GM10248 (cell line): Measurements from ENCODE around the gene ZNF775.

ENCODE experiments used
- CTCF ChIA-PET: fragments of 300-600 bp; sonication (Branson Sonifier 250); formaldehyde crosslinking; extraction: SDS; loops from one replicate; lab custom pipeline; 2021; ENCODE audit warnings: antibody characterized with exemption; lab: Yijun Ruan, JAX
- POLR2A ChIA-PET: fragments of 350-650 bp; sonication (Branson Sonifier 250); formaldehyde crosslinking; extraction: SDS; loops from one replicate; lab custom pipeline; 2020; ENCODE audit warnings: antibody characterized with exemption; lab: Yijun Ruan, JAX
- DNase-seq: peaks from one replicate; pipeline ENCODE4 v3.0.0; 2012; ENCODE audit errors: extremely low spot score
- TF ChIP-seq, protein P1 (sequence below): IDR thresholded peaks from 2 replicates; pipeline ENCODE4 v1.5.1; 2012; ENCODE audit warnings: mild to moderate bottlenecking, low read depth; ENCODE audit errors: extremely low read depth, missing control alignments, control extremely low read depth

Gene ZNF775

DNA sequence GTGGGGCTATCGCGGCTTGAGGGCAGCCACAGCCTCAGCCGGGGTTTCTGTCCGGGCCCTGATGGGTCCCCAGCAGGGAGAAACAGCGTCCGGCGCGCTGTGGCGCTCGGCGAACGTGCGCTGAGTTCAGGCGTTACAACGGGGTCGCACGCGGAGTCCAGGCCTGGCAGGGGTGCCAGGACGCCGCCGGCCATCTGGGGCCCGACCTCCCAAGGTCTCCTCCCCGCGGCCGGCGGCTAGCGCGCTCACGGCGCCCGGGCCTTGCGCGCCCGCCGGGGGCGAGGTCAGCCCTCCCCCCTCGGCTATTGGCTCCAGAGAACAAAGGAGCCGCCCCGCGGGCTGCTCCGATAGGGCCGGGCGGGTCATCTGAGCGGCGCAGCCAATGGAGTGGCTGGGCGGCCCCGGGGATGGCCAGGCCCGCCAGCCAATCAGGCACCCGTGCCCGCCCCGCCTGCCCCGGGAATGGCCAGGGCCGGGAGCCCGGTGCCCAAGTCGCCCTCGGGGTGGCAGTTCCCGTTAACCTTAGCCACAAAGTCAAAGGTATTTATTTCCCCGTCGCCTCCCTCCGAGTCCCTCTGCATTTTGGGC is at the start of gene ZNF775:
Gene ZNF775 (plus strand): TSS at position 478 of the 588 bp plus-strand sequence. CDS start 9,141 bp downstream, outside the sequence.
- CTCF ChIA-PET: interaction anchor here (1.3 to 2.5 kb wide), 5 partner anchors 10 to 50 kb away, joined by 4 to 16 read pairs (median 7); partner anchors contain the start of gene REPIN1
- TF ChIP-seq, protein P1, sequence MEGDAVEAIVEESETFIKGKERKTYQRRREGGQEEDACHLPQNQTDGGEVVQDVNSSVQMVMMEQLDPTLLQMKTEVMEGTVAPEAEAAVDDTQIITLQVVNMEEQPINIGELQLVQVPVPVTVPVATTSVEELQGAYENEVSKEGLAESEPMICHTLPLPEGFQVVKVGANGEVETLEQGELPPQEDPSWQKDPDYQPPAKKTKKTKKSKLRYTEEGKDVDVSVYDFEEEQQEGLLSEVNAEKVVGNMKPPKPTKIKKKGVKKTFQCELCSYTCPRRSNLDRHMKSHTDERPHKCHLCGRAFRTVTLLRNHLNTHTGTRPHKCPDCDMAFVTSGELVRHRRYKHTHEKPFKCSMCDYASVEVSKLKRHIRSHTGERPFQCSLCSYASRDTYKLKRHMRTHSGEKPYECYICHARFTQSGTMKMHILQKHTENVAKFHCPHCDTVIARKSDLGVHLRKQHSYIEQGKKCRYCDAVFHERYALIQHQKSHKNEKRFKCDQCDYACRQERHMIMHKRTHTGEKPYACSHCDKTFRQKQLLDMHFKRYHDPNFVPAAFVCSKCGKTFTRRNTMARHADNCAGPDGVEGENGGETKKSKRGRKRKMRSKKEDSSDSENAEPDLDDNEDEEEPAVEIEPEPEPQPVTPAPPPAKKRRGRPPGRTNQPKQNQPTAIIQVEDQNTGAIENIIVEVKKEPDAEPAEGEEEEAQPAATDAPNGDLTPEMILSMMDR: peak; percentile 10
- POLR2A ChIA-PET: no interaction called here
- peak; percentile 99 for DNase-seq

DNA sequence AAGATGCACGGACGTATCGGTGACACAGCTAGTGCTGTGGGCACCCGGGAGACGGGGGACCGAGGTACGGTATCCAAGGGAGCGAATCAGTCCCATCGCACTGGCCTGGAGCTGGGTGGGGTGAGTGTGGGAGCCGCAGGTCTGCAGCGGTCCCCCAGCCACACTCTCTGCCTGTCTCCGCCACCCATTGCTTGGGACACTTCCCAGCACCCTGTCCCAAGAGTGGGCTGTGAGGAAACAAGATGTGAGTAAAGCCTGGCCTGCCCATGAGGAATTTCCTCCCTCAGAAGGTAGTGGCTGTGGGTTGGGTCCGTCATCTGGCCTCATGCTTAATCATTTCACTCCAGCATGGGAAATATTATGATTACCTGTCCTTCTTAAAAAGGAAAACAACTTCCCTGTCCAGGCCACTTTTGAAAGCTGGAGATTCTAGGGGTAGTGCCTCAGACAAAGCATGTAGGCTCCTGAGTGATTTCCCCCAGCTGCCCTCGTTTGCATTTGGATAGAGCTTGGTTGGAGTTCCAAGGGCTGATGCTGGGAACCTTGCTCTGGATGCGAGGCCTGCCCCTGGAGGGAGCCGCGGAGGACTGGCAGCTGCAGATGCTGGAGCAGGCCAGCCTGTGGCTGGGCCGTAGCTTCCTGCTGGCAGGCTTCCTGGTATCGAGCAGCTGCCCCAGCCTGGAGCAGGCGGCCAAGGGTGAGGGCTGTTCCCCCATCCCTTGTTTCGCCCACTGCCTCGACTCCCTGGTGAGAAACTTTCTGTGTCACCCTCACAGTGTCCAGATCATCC is 49.6 kb upstream of the ZNF775 start:
- ChIA-PET CTCF (interaction anchor here (0.8 to 2.9 kb wide), 6 partner anchors 11 to 48 kb away, joined by 3 to 10 read pairs (median 4); no protein-coding TSS in a partner anchor), POLR2A (no interaction called here)
- DNase-seq: no peak
- TF ChIP-seq, protein P1: no peak

DNA sequence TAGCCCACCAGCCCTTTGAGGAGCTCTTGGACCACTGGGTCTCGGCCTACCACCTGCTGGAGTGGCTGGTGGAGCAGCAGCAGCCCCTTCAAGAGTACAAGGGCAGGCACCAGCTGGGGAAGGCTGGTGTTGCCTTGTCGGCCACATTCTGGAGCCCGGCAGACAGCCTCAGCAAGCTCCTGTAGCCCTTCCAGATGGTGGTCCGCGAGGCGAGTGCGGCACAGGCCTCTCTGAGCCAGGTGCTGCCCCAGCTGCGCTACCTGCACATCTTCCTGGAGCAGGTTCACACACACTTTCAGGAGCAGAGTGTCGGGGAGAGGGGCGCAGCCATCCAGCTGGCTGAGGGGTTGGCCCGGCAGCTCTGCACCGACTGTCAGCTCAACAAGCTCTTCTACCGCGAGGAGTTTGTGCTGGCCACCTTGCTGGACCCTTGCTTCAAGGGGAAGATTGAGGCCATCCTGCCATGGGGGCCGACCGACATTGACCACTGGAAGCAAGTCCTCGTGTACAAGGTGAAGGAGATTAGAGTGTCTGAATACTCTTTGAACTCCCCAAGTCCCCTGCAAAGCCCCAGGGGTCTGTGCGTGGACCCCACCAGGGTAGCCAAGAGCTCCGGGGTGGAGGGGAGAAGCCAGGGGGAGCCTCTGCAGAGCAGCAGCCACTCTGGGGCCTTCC is 48.8 kb upstream of the ZNF775 start:
- POLR2A ChIA-PET: no interaction called here

DNA sequence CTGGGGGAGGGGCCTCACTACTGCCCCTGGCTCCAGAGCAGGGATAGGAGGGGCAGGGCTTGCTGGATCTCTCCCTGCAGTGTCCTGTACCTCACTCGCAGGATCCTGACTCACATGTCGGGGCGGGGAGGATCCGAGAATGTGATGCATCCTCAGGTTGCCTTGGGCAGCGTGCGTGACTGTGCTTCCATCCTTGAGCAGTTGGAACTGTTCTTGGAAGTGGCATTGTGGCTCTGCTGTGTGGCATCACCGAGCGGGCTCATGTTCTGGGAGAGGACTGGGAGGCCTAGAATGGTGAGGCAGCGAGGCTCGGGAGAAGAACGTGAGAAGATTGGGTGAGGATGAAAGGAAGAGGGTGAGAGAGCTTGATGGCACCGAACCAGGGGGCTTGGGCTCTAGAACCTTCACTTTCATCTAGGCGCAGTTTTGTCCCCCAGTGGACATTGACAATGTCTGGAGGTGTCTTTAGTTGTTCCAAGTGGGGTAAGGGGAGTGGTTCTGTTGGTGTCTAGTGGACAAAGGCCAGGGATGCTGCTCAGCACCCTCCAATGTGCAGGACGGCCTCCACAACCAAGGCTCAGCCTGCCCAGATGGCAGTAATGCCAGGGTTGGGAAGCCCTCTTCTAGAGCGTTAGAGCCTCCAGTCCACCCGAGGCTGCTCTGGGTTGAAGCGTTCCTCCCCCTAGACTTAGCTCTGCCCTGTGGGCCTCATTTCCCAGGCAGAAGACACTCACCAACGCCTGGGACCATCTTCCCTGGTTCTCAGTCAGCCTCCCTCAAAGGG is 46.1 kb upstream of the ZNF775 start:
- DNase-seq: no peak
- ChIA-PET POLR2A (no interaction called here), CTCF (no interaction called here)
- TF ChIP-seq, protein P1: no peak

More for the DNA sequence above, 48.8 kb upstream of the ZNF775 start:
- DNase-seq: no peak
- CTCF ChIA-PET: interaction anchor here (0.8 to 2.9 kb wide), 4 partner anchors 16 to 45 kb away, joined by 3 to 10 read pairs (median 6); no protein-coding TSS in a partner anchor
- TF ChIP-seq, protein P1: no peak

DNA sequence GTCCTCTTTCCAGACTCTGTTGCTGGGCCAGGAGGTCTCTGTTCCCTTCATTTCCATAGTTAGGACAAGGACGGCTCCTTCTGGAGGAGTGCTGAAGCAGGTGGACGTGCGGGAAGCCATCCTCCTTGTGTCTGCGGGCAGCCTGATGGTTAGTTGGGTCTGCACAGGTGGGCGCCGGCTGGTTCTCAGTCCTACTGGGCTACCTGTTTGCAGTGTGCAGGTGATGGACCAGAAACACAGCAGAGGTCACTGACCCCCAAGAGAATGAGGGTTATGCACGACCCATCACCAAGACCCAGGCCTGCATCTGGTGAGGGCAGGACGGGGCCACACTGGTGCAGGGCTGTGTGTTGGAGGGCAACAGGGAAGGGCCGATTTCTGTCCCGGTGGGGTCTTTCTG is 45.5 kb upstream of the ZNF775 start:
- TF ChIP-seq, protein P1: no peak
- POLR2A ChIA-PET: no interaction called here
- no peak for DNase-seq
- CTCF ChIA-PET: interaction anchor here (1.1 kb wide), 1 partner anchor 29 kb away, joined by 3 read pairs; no protein-coding TSS in a partner anchor
